ENCODE data around the gene LRRK1. TPM values are rescaled to one million over a fixed set of nuclear protein-coding genes. Genes with fewer than 3 reads are reported as not detected.
A peak's percentile ranks its signal among the peaks of the same experiment; 100 is the strongest.

LRRK1 gene
- total and polyA plus RNA-seq, 2 of the 13 experiments (the other 11 are each of a cell fraction or from before 2014, with no cell fraction given), result 0.13 to 1.2 TPM

DNA sequence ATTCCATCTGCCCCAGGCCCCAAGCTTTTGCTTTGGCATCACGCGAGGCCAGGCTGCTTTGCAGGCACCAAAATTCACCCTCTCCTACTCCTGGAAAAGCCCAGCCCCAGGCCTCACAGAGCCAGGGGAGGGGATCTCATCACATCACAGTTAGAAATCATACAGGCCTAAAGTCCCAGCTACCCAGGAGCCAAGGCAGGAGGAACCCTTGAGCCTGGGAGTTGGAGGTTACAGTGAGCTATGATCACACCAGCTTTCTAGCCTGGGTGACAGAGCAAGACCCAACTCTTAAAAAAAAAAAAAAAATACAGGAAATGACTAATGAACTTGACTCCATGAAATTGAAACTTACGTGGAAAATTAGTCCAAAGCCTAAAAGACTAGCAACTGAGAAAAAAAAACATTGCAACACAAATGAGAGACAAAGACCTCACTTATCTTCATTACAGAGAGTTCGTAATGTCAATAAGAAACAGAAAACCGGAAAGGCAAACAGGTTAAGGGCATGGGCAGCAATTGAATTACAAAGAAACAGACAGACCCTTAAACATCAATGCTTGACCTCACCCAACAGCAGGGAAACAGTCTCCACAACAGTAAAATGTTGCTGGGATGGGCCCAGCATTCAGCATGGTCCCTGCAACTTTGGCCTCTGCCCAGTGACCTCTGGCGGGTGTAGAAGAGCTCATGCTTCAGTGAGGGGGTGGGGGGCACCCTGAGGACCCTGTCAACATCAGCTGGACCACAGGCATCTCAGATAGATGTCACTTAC is 151.5 kb downstream of the LRRK1 start (continued):
- TF ChIP-seq ZEB1 (IDR thresholded peaks at IDR 0.05; ENCODE audit: insufficient replicate concordance, low read depth) (no peak), LCORL (IDR thresholded peaks at IDR 0.05) (peak; percentile 73), LCORL (CRISPR knock-in tag; IDR thresholded peaks at IDR 0.05) (peak; percentile 83; the same call in 1 of the 2 replicates), ZNF607 (CRISPR knock-in tag; IDR thresholded peaks at IDR 0.05; ENCODE audit: borderline replicate concordance) (no peak), CCAR2 (optimal IDR thresholded peaks at IDR 0.05; ENCODE audit: low read depth, low read length) (no peak), HNF4A (CRISPR knock-in tag; IDR thresholded peaks at IDR 0.05) (peak; percentile 80), MXD4 (CRISPR knock-in tag; IDR thresholded peaks at IDR 0.05) (no peak), REL (CRISPR knock-in tag; conservative IDR thresholded peaks at IDR 0.05) (no peak), GFI1 (CRISPR knock-in tag; IDR thresholded peaks at IDR 0.05; ENCODE audit: borderline replicate concordance) (0 out of 2 replicates have a peak, but pooled peaks have one; percentile 48), MXI1 (IDR thresholded peaks at IDR 0.05; ENCODE audit: borderline replicate concordance, low read depth, low read length) (peak; percentile 66; the same call in 2 of the 3 replicates), NRL (CRISPR knock-in tag; IDR thresholded peaks at IDR 0.05; ENCODE audit: borderline replicate concordance) (no peak), PLRG1 (conservative IDR thresholded peaks at IDR 0.05) (no peak), HDAC6 (IDR thresholded peaks at IDR 0.05; ENCODE audit: low read depth, low read length) (no peak), ZNF121 (CRISPR knock-in tag; IDR thresholded peaks at IDR 0.05) (no peak), ZNF3 (CRISPR knock-in tag; IDR thresholded peaks at IDR 0.05) (no peak), ZNF562 (CRISPR knock-in tag; IDR thresholded peaks at IDR 0.05; ENCODE audit: borderline replicate concordance) (no peak), SRY (CRISPR knock-in tag; IDR thresholded peaks at IDR 0.05) (no peak), ZNF550 (CRISPR knock-in tag; IDR thresholded peaks at IDR 0.05; ENCODE audit: borderline replicate concordance) (no peak)
- TF ChIP-seq, protein P1, sequence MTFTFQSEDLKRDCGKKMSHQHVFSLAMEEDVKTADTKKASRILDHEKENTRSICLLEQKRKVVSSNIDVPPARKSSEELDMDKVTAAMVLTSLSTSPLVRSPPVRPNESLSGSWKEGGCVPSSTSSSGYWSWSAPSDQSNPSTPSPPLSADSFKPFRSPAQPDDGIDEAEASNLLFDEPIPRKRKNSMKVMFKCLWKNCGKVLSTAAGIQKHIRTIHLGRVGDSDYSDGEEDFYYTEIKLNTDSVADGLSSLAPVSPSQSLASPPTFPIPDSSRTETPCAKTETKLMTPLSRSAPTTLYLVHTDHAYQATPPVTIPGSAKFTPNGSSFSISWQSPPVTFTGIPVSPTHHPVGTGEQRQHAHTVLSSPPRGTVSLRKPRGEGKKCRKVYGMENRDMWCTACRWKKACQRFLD (CRISPR knock-in tag; IDR thresholded peaks at IDR 0.05; ENCODE audit: borderline replicate concordance), result no peak
- TF ChIP-seq, protein P2, sequence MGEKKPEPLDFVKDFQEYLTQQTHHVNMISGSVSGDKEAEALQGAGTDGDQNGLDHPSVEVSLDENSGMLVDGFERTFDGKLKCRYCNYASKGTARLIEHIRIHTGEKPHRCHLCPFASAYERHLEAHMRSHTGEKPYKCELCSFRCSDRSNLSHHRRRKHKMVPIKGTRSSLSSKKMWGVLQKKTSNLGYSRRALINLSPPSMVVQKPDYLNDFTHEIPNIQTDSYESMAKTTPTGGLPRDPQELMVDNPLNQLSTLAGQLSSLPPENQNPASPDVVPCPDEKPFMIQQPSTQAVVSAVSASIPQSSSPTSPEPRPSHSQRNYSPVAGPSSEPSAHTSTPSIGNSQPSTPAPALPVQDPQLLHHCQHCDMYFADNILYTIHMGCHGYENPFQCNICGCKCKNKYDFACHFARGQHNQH (CRISPR knock-in tag; IDR thresholded peaks at IDR 0.05), result peak; percentile 94
- TF ChIP-seq, protein P3, sequence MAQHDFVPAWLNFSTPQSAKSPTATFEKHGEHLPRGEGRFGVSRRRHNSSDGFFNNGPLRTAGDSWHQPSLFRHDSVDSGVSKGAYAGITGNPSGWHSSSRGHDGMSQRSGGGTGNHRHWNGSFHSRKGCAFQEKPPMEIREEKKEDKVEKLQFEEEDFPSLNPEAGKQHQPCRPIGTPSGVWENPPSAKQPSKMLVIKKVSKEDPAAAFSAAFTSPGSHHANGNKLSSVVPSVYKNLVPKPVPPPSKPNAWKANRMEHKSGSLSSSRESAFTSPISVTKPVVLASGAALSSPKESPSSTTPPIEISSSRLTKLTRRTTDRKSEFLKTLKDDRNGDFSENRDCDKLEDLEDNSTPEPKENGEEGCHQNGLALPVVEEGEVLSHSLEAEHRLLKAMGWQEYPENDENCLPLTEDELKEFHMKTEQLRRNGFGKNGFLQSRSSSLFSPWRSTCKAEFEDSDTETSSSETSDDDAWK (CRISPR knock-in tag; IDR thresholded peaks at IDR 0.05), result no peak
- TF ChIP-seq, protein P4, sequence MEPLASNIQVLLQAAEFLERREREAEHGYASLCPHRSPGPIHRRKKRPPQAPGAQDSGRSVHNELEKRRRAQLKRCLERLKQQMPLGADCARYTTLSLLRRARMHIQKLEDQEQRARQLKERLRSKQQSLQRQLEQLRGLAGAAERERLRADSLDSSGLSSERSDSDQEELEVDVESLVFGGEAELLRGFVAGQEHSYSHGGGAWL (CRISPR knock-in tag; IDR thresholded peaks at IDR 0.05), result no peak
- TF ChIP-seq, protein P5, sequence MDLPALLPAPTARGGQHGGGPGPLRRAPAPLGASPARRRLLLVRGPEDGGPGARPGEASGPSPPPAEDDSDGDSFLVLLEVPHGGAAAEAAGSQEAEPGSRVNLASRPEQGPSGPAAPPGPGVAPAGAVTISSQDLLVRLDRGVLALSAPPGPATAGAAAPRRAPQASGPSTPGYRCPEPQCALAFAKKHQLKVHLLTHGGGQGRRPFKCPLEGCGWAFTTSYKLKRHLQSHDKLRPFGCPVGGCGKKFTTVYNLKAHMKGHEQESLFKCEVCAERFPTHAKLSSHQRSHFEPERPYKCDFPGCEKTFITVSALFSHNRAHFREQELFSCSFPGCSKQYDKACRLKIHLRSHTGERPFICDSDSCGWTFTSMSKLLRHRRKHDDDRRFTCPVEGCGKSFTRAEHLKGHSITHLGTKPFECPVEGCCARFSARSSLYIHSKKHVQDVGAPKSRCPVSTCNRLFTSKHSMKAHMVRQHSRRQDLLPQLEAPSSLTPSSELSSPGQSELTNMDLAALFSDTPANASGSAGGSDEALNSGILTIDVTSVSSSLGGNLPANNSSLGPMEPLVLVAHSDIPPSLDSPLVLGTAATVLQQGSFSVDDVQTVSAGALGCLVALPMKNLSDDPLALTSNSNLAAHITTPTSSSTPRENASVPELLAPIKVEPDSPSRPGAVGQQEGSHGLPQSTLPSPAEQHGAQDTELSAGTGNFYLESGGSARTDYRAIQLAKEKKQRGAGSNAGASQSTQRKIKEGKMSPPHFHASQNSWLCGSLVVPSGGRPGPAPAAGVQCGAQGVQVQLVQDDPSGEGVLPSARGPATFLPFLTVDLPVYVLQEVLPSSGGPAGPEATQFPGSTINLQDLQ (CRISPR knock-in tag; IDR thresholded peaks at IDR 0.05), result no peak
